H1 (cell line): ENCODE data around the gene CHST3. TPM values are rescaled to one million over a fixed set of nuclear protein-coding genes. Genes with fewer than 3 reads are reported as not detected.

Experiments used
- CTCF ChIA-PET: fragments of 300-600 bp; sonication (Branson Sonifier 250); formaldehyde crosslinking; loops from one replicate; lab custom pipeline; 2021; ENCODE audit not compliant: partially characterized antibody; lab: Charles Lee
- POLR2A ChIA-PET: fragments of 300-600 bp; sonication (Branson Sonifier 250); formaldehyde crosslinking; loops from one replicate; lab custom pipeline; 2021; ENCODE audit warnings: inconsistent platforms; ENCODE audit not compliant: partially characterized antibody; lab: Charles Lee
- DNase-seq, 2 experiments: peaks; one replicate each; pipeline versions ENCODE4 v3.0.0 to v3.0.0-alpha.2; 2010 to 2022; ENCODE audit warnings: low spot score in 2 of 2, low read depth in 1 of 2, mixed read lengths in 1 of 2
- FAIRE-seq: peaks from 2 replicates; lab custom pipeline; 2011; peaks lifted over from hg19 to GRCh38; lab: Jason Lieb, UNC
- H2AFZ ChIP-seq: 2 replicates; pipeline ENCODE4 v1.8.1; 2012; ENCODE audit warnings: low read length, inconsistent platforms
- H2AK5ac ChIP-seq: 2 replicates; pipeline ENCODE4 v1.6.1; 2013; ENCODE audit warnings: low read depth, low read length
- H2BK120ac ChIP-seq: replicated peaks from 2 replicates; pipeline ENCODE3; 2013; ENCODE audit warnings: low read depth, low read length, inconsistent platforms
- H2BK12ac ChIP-seq: 2 replicates; pipeline ENCODE4 v1.6.1; 2013; ENCODE audit warnings: low read depth, low read length
- H2BK15ac ChIP-seq: 2 replicates; pipeline ENCODE4 v1.6.1; 2013; ENCODE audit warnings: low read length
- H2BK20ac ChIP-seq: 2 replicates; pipeline ENCODE4 v1.6.1; 2013; ENCODE audit warnings: low read length
- H2BK5ac ChIP-seq: 2 replicates; pipeline ENCODE4 v1.6.1; 2013; ENCODE audit warnings: low read depth, low read length
- H3K14ac ChIP-seq: 2 replicates; pipeline ENCODE4 v1.6.1; 2013; ENCODE audit warnings: inconsistent platforms; ENCODE audit not compliant: insufficient read length
- H3K18ac ChIP-seq: 2 replicates; pipeline ENCODE4 v1.6.1; 2013; ENCODE audit warnings: low read length; ENCODE audit errors: extremely low read depth
- H3K23ac ChIP-seq: 2 replicates; pipeline ENCODE4 v1.6.1; 2013; ENCODE audit warnings: inconsistent platforms; ENCODE audit not compliant: insufficient read length
- H3K23me2 ChIP-seq: 2 replicates; pipeline ENCODE4 v1.6.1; 2013; ENCODE audit warnings: low read depth, low read length
- H3K27ac ChIP-seq: 2 replicates; pipeline ENCODE4 v1.6.1; 2011; ENCODE audit warnings: low read depth, low read length, inconsistent platforms
- H3K27me3 ChIP-seq, 4 experiments: replicated peaks in 1 of 4; 1 replicate in 1 of 4; 2 replicates in 3 of 4; pipeline versions ENCODE4 v1.6.1 to v1.8.1; 2011 to 2013; ENCODE audit warnings: low read length in 3 of 4, mild to moderate bottlenecking in 3 of 4, inconsistent platforms in 2 of 4, mixed read lengths in 2 of 4, moderate library complexity in 1 of 4; ENCODE audit not compliant: control insufficient read depth in 3 of 4, insufficient read depth in 3 of 4; ENCODE audit errors: extremely low read depth in 1 of 4
- H3K36me3 ChIP-seq, 4 experiments: 2 replicates each; pipeline versions ENCODE4 v1.6.1 to v1.8.1; 2011 to 2013; ENCODE audit warnings: mild to moderate bottlenecking in 4 of 4, low read length in 3 of 4, moderate library complexity in 2 of 4, control low read depth in 1 of 4, inconsistent platforms in 1 of 4; ENCODE audit not compliant: insufficient read depth in 4 of 4, control insufficient read depth in 2 of 4
- H3K4ac ChIP-seq: replicated peaks from 2 replicates; pipeline ENCODE3; 2013; ENCODE audit warnings: low read length, low read depth, mixed read lengths, inconsistent platforms; ENCODE audit not compliant: insufficient read length
- H3K4me1 ChIP-seq, 4 experiments: replicated peaks in 1 of 4; 1 replicate in 1 of 4; 2 replicates in 3 of 4; pipeline versions ENCODE4 v1.6.1 to v1.8.1; 2011 to 2013; ENCODE audit warnings: low read length in 3 of 4, inconsistent platforms in 2 of 4, mixed read lengths in 1 of 4; ENCODE audit not compliant: insufficient read depth in 4 of 4, control insufficient read depth in 3 of 4
- H3K4me2 ChIP-seq, 2 experiments: 2 replicates each; pipeline versions ENCODE4 v1.6.1 to v1.8.1; 2011 to 2013; ENCODE audit warnings: low read depth in 2 of 2, low read length in 2 of 2, control low read depth in 1 of 2, inconsistent platforms in 1 of 2, mild to moderate bottlenecking in 1 of 2; ENCODE audit not compliant: insufficient read depth in 1 of 2
- H3K4me3 ChIP-seq, 4 experiments: fragments of 200-600, 300-600 bp in 1 of 4; sonication (generic), shearing (Covaris generic), sonication (Bioruptor Twin) in 1 of 4; 2 replicates each; pipeline versions ENCODE4 v1.5.1 to v1.8.1; 2011 to 2016; ENCODE audit warnings: low read length in 4 of 4, low read depth in 3 of 4, control low read depth in 2 of 4, inconsistent platforms in 2 of 4, mild to moderate bottlenecking in 2 of 4, mixed read lengths in 1 of 4, moderate library complexity in 1 of 4; ENCODE audit not compliant: insufficient read depth in 2 of 4; ENCODE audit errors: extremely low read depth in 1 of 4
- H3K56ac ChIP-seq: replicated peaks from 2 replicates; pipeline ENCODE3; 2013; ENCODE audit warnings: low read depth, mild to moderate bottlenecking, mixed read lengths, low read length, inconsistent platforms; ENCODE audit not compliant: insufficient read length
- H3K79me1 ChIP-seq: 2 replicates; pipeline ENCODE4 v1.6.1; 2013; ENCODE audit warnings: low read depth, low read length, control low read depth
- H3K79me2 ChIP-seq, 2 experiments: 2 replicates each; pipeline versions ENCODE4 v1.6.1 to v1.8.1; 2012 to 2013; ENCODE audit warnings: low read length in 2 of 2, mild to moderate bottlenecking in 2 of 2, inconsistent platforms in 1 of 2; ENCODE audit not compliant: insufficient read depth in 2 of 2, control insufficient read depth in 1 of 2
- H3K9ac ChIP-seq, 4 experiments: replicated peaks in 1 of 4; 1 replicate in 1 of 4; 2 replicates in 3 of 4; pipeline versions ENCODE4 v1.6.1 to v1.8.1; 2011 to 2013; ENCODE audit warnings: low read depth in 3 of 4, low read length in 3 of 4, control low read depth in 2 of 4, mild to moderate bottlenecking in 2 of 4, moderate library complexity in 2 of 4, inconsistent platforms in 1 of 4; ENCODE audit errors: extremely low read depth in 1 of 4
- H3K9me3 ChIP-seq, 2 experiments: 2 replicates each; pipeline versions ENCODE4 v1.6.1 to v1.8.1; 2012 to 2013; ENCODE audit warnings: mild to moderate bottlenecking in 2 of 2, moderate library complexity in 2 of 2, control low read depth in 1 of 2, inconsistent platforms in 1 of 2, low read depth in 1 of 2, low read length in 1 of 2, mixed read lengths in 1 of 2; ENCODE audit not compliant: insufficient read depth in 2 of 2
- H4K20me1 ChIP-seq, 2 experiments: replicated peaks in 1 of 2; 2 replicates each; pipeline versions ENCODE3 to v1.8.1; 2011 to 2013; ENCODE audit warnings: inconsistent platforms in 2 of 2, low read length in 2 of 2, mild to moderate bottlenecking in 1 of 2; ENCODE audit not compliant: insufficient read depth in 2 of 2, control insufficient read depth in 1 of 2
- H4K5ac ChIP-seq: 2 replicates; pipeline ENCODE4 v1.6.1; 2013; ENCODE audit warnings: low read length, low read depth, mixed read lengths, inconsistent platforms; ENCODE audit not compliant: insufficient read length
- H4K8ac ChIP-seq: 2 replicates; pipeline ENCODE4 v1.8.0; 2013; ENCODE audit warnings: mild to moderate bottlenecking, moderate library complexity, low read length, inconsistent platforms; ENCODE audit not compliant: insufficient read depth; ENCODE audit errors: extremely low read depth
- H4K91ac ChIP-seq: replicated peaks from 2 replicates; pipeline ENCODE3; 2013; ENCODE audit warnings: low read length, mixed read lengths, inconsistent platforms; ENCODE audit not compliant: insufficient read length
- ATF3 ChIP-seq: IDR thresholded peaks from 2 replicates; pipeline ENCODE4 v1.6.1; 2011; ENCODE audit warnings: low read depth, mild to moderate bottlenecking, low read length; ENCODE audit not compliant: insufficient read depth
- CEBPB ChIP-seq: IDR thresholded peaks from 2 replicates; pipeline ENCODE4 v1.6.1; 2012; ENCODE audit warnings: low read depth, low read length
- EGR1 ChIP-seq: IDR thresholded peaks from 2 replicates; pipeline ENCODE4 v1.6.1; 2011; ENCODE audit warnings: low read depth, low read length, borderline replicate concordance
- EZH2 ChIP-seq: fragments of 200-600 bp; sonication (generic); IDR thresholded peaks from 2 replicates; pipeline ENCODE4 v1.7.1; 2012; ENCODE audit warnings: low read depth, mild to moderate bottlenecking, moderate library complexity, low read length, inconsistent platforms; ENCODE audit not compliant: severe bottlenecking
- KDM1A ChIP-seq: fragments of 200-600, 300-600 bp; sonication (generic); IDR thresholded peaks from 2 replicates; pipeline ENCODE4 v1.7.1; 2016; ENCODE audit warnings: mild to moderate bottlenecking, low read length, borderline replicate concordance
- MAFK ChIP-seq: IDR thresholded peaks from 2 replicates; pipeline ENCODE4 v1.6.1; 2012; ENCODE audit warnings: low read depth, mild to moderate bottlenecking, improper control_type of control experiment, low read length
- RAD21 ChIP-seq, 2 experiments: IDR thresholded peaks in 1 of 2; conservative IDR thresholded peaks in 1 of 2; 2 replicates each; pipeline ENCODE4 v1.6.1; 2011; ENCODE audit warnings: low read depth in 2 of 2, low read length in 2 of 2, improper control_type of control experiment in 1 of 2, inconsistent platforms in 1 of 2, mild to moderate bottlenecking in 1 of 2, moderate library complexity in 1 of 2
- RNF2 ChIP-seq: fragments of 200-900, 300-1000 bp; sonication (generic); IDR thresholded peaks from 2 replicates; pipeline ENCODE4 v1.7.1; 2016; ENCODE audit warnings: borderline replicate concordance, low read depth, mild to moderate bottlenecking, antibody characterized with exemption, low read length; ENCODE audit not compliant: poor library complexity, severe bottlenecking; ENCODE audit errors: missing control alignments
- SIX5 ChIP-seq: IDR thresholded peaks from 2 replicates; pipeline ENCODE4 v1.6.1; 2011; ENCODE audit warnings: mild to moderate bottlenecking, low read depth, low read length
- TCF12 ChIP-seq: IDR thresholded peaks from 2 replicates; pipeline ENCODE4 v1.6.1; 2011; ENCODE audit warnings: low read depth, mild to moderate bottlenecking, low read length
- WGBS, 2 experiments: shearing (Covaris generic) in 1 of 2; methylation state at CpG; one replicate each; pipeline versions ENCODE4 v1.1.6 to v1.1.7; 2013 to 2015; ENCODE audit warnings: low lambda C conversion rate in 2 of 2, mixed read lengths in 2 of 2, inconsistent platforms in 1 of 2, low coverage in 1 of 2, missing lambda C conversion rate in 1 of 2; ENCODE audit not compliant: insufficient replicate concordance in 2 of 2, insufficient coverage in 1 of 2, insufficient read length in 1 of 2; ENCODE audit errors: extremely low coverage in 1 of 2, missing lambda C conversion rate in 1 of 2; 5-methylcytosine and 5-hydroxymethylcytosine counted together
- polyA plus RNA-seq, 7 experiments: library from polyadenylated mRNA; depleted of rRNA in 3 of 7; stranded (reverse) in 5 of 7; unstranded in 2 of 7; fragments of >200 nt in 5 of 7; fragments of 200-250 nt in 2 of 7; gene quantifications; 1 replicate in 5 of 7; 2 replicates in 1 of 7; 4 replicates in 1 of 7; pipeline versions ENCODE4 v1.2.1 to v1.2.3, GENCODE V29; 2011 to 2013; ENCODE audit warnings: missing spikeins in 2 of 7, mixed read lengths in 2 of 7
- total RNA-seq: library from RNA; stranded (reverse); fragmentation: NEBNext Ultra II Directional; extraction: Animal tissue kit (Norgen Biotek cat#: 25700); gene quantifications from 2 replicates; pipeline ENCODE4 v1.2.1, GENCODE V29; 2021

Gene CHST3
- total and polyA plus RNA-seq, 2 of the 8 experiments (the other 6 are each of a cell fraction or from before 2014, with no cell fraction given) = 2.0 to 5.8 TPM

GRCh38 chr10:71957546-71958275 is 6.5 kb upstream of the CHST3 start:
- H3K4me1 ChIP-seq = no peaks in the 10 kb centered on the region
- no peak overlapping the region for H2BK120ac ChIP-seq
- no peak overlapping the region for H3K9ac ChIP-seq
- no peak overlapping the region for H4K8ac ChIP-seq
- no peak overlapping the region for H3K56ac ChIP-seq
- H4K20me1 ChIP-seq = no peaks in the 10 kb centered on the region
- H2BK20ac ChIP-seq = no peak overlapping the region
- H3K79me2 ChIP-seq = no peaks in the 10 kb centered on the region
- no peak overlapping the region for H2AFZ ChIP-seq
- peaks cover 2% of the 10 kb centered on the region; the same call in 1 of the 2 replicates for H3K23me2 ChIP-seq
- no peaks in the 10 kb centered on the region for H3K79me1 ChIP-seq
- DNase-seq (no peak), FAIRE-seq (no peak)
- no peak overlapping the region for H2BK5ac ChIP-seq
- no peak overlapping the region for H2AK5ac ChIP-seq
- no peaks in the 10 kb centered on the region; a peak in 1 of 8 replicates for H3K36me3 ChIP-seq
- no peak overlapping the region for H3K27ac ChIP-seq
- no peak overlapping the region for H3K14ac ChIP-seq
- no peak overlapping the region for H3K23ac ChIP-seq
- no peak overlapping the region for H2BK12ac ChIP-seq
- H4K91ac ChIP-seq = no peak overlapping the region
- H3K18ac ChIP-seq = no peak overlapping the region
- POLR2A ChIA-PET = interaction anchor here (1.3 kb wide), 1 partner anchor 8 kb away, joined by 3 read pairs; no protein-coding TSS in a partner anchor
- H3K27me3 ChIP-seq = peaks cover 0 to 10% (median 5%) of the 10 kb centered on the region in 4 experiments; a peak in 6 of 7 replicates
- H3K4ac ChIP-seq = no peak overlapping the region
- no peak overlapping the region for H3K4me2 ChIP-seq
- H4K5ac ChIP-seq = no peak overlapping the region
- WGBS, 2 experiments = 60% methylated on average over 9 of the region's 9 CpGs; no CpG with 5 or more reads in 1 of the 2 experiments
- no peak overlapping the region for H3K4me3 ChIP-seq
- CTCF ChIA-PET = interaction anchor here (0.7 to 6.6 kb wide), 36 partner anchors 8 to 136 kb away, joined by 3 to 68 read pairs (median 4); no protein-coding TSS in a partner anchor
- no peak overlapping the region for H2BK15ac ChIP-seq
- H3K9me3 ChIP-seq = peaks cover 10 to 13% of the 10 kb centered on the region in 2 experiments; a peak in 3 of 4 replicates
- no peak for TF ChIP-seq EGR1
- TF ChIP-seq ATF3 = no peak
- no peak for TF ChIP-seq TCF12
- TF ChIP-seq RAD21 (IDR thresholded peaks at IDR 0.05 in 1 of 2, conservative IDR thresholded peaks at IDR 0.05 in 1 of 2; ENCODE audit: low read depth in 2 of 2, low read length in 2 of 2) = peak in 1 of 2 experiments; percentile 10; a peak in 1 of 4 replicates
- TF ChIP-seq EZH2 = no peak
- no peak for TF ChIP-seq SIX5
- TF ChIP-seq MAFK = no peak
- no peak for TF ChIP-seq RNF2
- no peak for TF ChIP-seq KDM1A
- TF ChIP-seq CEBPB = no peak
